CD4-positive, CD25-positive, alpha-beta regulatory T cell (primary cell): ENCODE results near the gene KNTC1. TPM values are rescaled to one million over a fixed set of nuclear protein-coding genes. Genes with fewer than 3 reads are reported as not detected.
"Not testable (repeated sequence)": the region's sequence is repeated elsewhere in the genome, so short reads cannot be mapped to it uniquely, and the experiment has no call there.

Experiments
- ATAC-seq, 2 donors: fragments of 150-1000 bp; cut with Tn5 transposase; one replicate each; pipeline ENCODE4 v1.10.0; 2021; ENCODE audit warnings: low read depth in 2 of 2, moderate number of reproducible peaks in 2 of 2, moderate library complexity in 1 of 2
- DNase-seq, 3 donors: peaks; one replicate each; pipeline versions ENCODE4 v3.0.0 to v3.0.0-alpha.2; 2012 to 2022; ENCODE audit warnings: mixed read lengths in 1 of 3
- H3K27ac ChIP-seq: one replicate; pipeline ENCODE4 v1.7.0; 2013; ENCODE audit warnings: mild to moderate bottlenecking, low read length; ENCODE audit not compliant: insufficient read depth, poor library complexity, severe bottlenecking
- H3K27me3 ChIP-seq: one replicate; pipeline ENCODE4 v1.7.0; 2013; ENCODE audit warnings: low read length; ENCODE audit not compliant: control insufficient read depth, insufficient read depth
- H3K36me3 ChIP-seq: one replicate; pipeline ENCODE4 v1.7.0; 2013; ENCODE audit warnings: mild to moderate bottlenecking, low read length, moderate library complexity; ENCODE audit not compliant: control insufficient read depth, insufficient read depth
- H3K4me1 ChIP-seq: 2 replicates; pipeline ENCODE4 v1.7.0; 2013; ENCODE audit warnings: mild to moderate bottlenecking, low read length; ENCODE audit not compliant: insufficient read depth, control insufficient read depth, poor library complexity, severe bottlenecking
- H3K4me3 ChIP-seq: one replicate; pipeline ENCODE4 v1.7.0; 2013; ENCODE audit warnings: low read depth, mild to moderate bottlenecking, low read length, moderate library complexity
- H3K9me3 ChIP-seq, 2 experiments: 1 replicate in 1 of 2; 2 replicates in 1 of 2; pipeline ENCODE4 v1.7.0; 2013; ENCODE audit warnings: low read length in 2 of 2, mild to moderate bottlenecking in 1 of 2, moderate library complexity in 1 of 2; ENCODE audit not compliant: control insufficient read depth in 2 of 2
- H3K27ac Mint-ChIP-seq, 3 donors: one replicate each; pipeline ENCODE4 v1.8.0; 2020 to 2022; ENCODE audit warnings: mild to moderate bottlenecking in 3 of 3, mixed read lengths in 3 of 3, moderate library complexity in 2 of 3
- H3K27me3 Mint-ChIP-seq: one replicate; pipeline ENCODE4 v1.8.0; 2022; ENCODE audit warnings: mild to moderate bottlenecking, mixed read lengths
- H3K36me3 Mint-ChIP-seq: one replicate; pipeline ENCODE4 v1.8.0; 2020; ENCODE audit warnings: mixed read lengths
- H3K4me1 Mint-ChIP-seq, 4 donors: one replicate each; pipeline ENCODE4 v1.8.0; 2020 to 2022; ENCODE audit warnings: mixed read lengths in 4 of 4, mild to moderate bottlenecking in 1 of 4
- H3K4me3 Mint-ChIP-seq, 4 donors: one replicate each; pipeline ENCODE4 v1.8.0; 2020 to 2022; ENCODE audit warnings: mild to moderate bottlenecking in 4 of 4, mixed read lengths in 4 of 4, moderate library complexity in 3 of 4
- H3K9me3 Mint-ChIP-seq, 7 donors: one replicate each; pipeline ENCODE4 v1.8.0; 2020 to 2022; ENCODE audit warnings: mixed read lengths in 7 of 7, mild to moderate bottlenecking in 3 of 7, moderate library complexity in 2 of 7
- polyA plus RNA-seq, 4 donors: library from polyadenylated mRNA; unstranded; fragments of 300-500 nt; fragmentation: Illumina TruSeq; gene quantifications; one replicate each; pipeline ENCODE4 v1.2.3, GENCODE V29; 2021
- total RNA-seq: library from RNA; stranded (reverse); gene quantifications from one replicate; pipeline ENCODE4 v1.2.3, GENCODE V29; 2022

The KNTC1 gene, protein sequence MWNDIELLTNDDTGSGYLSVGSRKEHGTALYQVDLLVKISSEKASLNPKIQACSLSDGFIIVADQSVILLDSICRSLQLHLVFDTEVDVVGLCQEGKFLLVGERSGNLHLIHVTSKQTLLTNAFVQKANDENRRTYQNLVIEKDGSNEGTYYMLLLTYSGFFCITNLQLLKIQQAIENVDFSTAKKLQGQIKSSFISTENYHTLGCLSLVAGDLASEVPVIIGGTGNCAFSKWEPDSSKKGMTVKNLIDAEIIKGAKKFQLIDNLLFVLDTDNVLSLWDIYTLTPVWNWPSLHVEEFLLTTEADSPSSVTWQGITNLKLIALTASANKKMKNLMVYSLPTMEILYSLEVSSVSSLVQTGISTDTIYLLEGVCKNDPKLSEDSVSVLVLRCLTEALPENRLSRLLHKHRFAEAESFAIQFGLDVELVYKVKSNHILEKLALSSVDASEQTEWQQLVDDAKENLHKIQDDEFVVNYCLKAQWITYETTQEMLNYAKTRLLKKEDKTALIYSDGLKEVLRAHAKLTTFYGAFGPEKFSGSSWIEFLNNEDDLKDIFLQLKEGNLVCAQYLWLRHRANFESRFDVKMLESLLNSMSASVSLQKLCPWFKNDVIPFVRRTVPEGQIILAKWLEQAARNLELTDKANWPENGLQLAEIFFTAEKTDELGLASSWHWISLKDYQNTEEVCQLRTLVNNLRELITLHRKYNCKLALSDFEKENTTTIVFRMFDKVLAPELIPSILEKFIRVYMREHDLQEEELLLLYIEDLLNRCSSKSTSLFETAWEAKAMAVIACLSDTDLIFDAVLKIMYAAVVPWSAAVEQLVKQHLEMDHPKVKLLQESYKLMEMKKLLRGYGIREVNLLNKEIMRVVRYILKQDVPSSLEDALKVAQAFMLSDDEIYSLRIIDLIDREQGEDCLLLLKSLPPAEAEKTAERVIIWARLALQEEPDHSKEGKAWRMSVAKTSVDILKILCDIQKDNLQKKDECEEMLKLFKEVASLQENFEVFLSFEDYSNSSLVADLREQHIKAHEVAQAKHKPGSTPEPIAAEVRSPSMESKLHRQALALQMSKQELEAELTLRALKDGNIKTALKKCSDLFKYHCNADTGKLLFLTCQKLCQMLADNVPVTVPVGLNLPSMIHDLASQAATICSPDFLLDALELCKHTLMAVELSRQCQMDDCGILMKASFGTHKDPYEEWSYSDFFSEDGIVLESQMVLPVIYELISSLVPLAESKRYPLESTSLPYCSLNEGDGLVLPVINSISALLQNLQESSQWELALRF (N-terminal part only)
- total RNA-seq = 27.8 TPM
- polyA plus RNA-seq = 1 to 10 TPM; 2.1 to 8.0 (median 3.3) TPM

DNA sequence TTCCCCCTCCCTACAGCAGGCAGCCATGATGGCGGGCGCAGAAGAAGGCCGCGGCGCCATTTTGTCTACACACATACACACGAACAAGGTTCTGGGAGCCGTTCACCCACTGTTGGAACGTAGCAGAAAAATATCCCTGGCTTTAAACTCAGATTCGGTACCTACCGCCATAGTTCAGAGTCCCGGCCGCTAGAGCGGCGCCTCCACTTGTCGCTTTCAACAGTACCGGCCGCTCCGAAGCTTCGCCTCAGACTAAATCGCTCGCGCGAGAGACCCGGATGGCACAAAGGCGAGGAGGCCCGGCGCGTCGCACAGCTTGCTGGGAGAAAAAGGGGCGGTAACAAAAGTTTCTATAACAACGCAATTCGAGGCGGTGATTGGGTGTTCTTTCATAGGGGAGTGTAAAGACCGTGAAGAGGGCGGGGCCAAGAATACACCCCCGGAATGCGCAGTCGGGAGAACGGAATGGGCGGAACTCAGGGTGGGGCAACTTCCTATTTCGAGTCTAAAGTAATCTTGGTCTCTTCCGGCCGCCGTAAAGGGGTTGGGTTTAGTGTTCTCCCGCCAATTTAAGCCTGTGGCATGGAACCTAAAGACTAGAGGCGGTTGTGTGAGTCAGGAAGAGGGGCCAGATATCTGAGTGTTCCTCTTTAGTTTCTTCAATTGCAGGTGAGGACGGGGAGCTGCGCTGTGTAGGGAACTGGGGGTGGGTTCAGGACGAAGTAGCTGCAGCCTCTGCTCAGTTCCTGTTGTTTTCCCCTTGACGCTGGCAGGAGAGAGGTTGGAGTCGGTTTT lies at the start of gene KNTC1, which contains the start of gene RSRC2:
Gene KNTC1 (plus strand): TSS at position 567 of the 795 bp plus-strand sequence. CDS start 2,815 bp downstream, outside the sequence.
Gene RSRC2 (minus strand): TSS at position 254 of the 795 bp plus-strand sequence. CDS start 83 bp downstream, at position 171.
- Histone ChIP-seq H3K4me1 (peaks cover 48% of the 10 kb centered on the region), H3K4me3 (peak within 1 kb of the TSS; percentile 100), H3K27ac (peak within 1 kb of the TSS; percentile 99), H3K27me3 (no peaks in the 10 kb centered on the region), H3K9me3 (no peaks in the 10 kb centered on the region), H3K36me3 (peaks cover 18% of the 10 kb centered on the region)
- Mint-ChIP-seq H3K4me1 (peaks cover 11 to 35% (median 27%) of the 10 kb centered on the region in 4 donors), H3K27me3 (no peaks in the 10 kb centered on the region), H3K4me3 (no peak within 1 kb of the TSS), H3K9me3 (no peaks in the 10 kb centered on the region), H3K36me3 (peaks cover 19% of the 10 kb centered on the region), H3K27ac (no peak within 1 kb of the TSS)
- ATAC-seq (peak; percentile 88 to 92), DNase-seq (peak; percentile 98 to 100 (median 99))

DNA sequence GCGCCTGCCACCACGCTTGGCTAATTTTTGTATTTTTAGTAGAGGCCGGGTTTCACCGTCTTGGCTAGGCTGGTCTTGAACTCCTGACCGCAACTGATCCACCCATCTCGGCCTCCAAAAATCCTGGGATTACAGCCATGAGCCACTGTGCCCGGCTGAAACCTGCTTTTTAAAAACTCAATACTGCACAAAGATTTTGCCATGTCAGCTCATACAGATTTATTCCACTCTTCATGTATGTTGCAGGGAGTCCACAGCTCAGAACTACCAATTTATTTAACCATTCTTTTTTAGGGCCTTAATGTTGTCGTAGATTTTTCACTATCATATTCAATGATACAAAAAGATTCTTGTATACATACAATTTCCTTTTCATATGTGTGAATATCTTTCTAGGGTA lies 46.3 kb upstream of the KNTC1 start:
- no peak for DNase-seq
- Histone ChIP-seq H3K4me1 (no peaks in the 10 kb centered on the region), H3K4me3 (no peak overlapping the region), H3K27ac (no peak overlapping the region), H3K36me3 (peaks cover 85% of the 10 kb centered on the region), H3K9me3 (no peaks in the 10 kb centered on the region), H3K27me3 (no peaks in the 10 kb centered on the region)
- no peaks in the 10 kb centered on the region for H3K9me3 Mint-ChIP-seq
- H3K27me3 Mint-ChIP-seq = no peaks in the 10 kb centered on the region
- peaks cover 59% of the 10 kb centered on the region for H3K36me3 Mint-ChIP-seq
- H3K4me1 Mint-ChIP-seq = peaks cover 6 to 12% (median 8%) of the 10 kb centered on the region in 4 donors
- no peak overlapping the region for H3K4me3 Mint-ChIP-seq
- ATAC-seq = no peak
- H3K27ac Mint-ChIP-seq = peak overlapping the region in 1 of 3 donors; percentile 8

DNA sequence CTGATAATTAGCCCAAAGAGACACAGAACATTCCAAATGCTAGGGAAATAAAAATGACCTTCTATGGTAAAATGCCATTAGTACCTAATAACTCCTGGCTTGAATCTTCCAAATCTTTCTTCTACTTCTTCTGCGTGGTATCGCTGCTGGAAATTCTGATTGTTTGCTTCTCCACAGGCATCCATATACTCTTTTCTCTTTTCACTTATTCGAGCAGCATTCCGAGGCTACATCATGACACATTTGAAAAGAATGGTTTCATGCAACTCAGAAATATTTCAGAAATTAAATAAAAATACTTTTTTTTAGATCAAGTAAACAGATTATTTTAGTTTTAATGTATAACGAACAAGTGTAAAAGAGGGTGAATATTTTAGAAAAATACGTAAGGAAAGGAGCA lies 45.2 kb upstream of the KNTC1 start:
- no peaks in the 10 kb centered on the region for H3K27me3 Mint-ChIP-seq
- no peaks in the 10 kb centered on the region for H3K4me1 ChIP-seq
- peaks cover 52% of the 10 kb centered on the region for H3K36me3 Mint-ChIP-seq
- H3K36me3 ChIP-seq = peaks cover 79% of the 10 kb centered on the region
- no peak overlapping the region for H3K27ac ChIP-seq
- no peak for DNase-seq
- ATAC-seq = no peak
- H3K4me3 ChIP-seq = no peak overlapping the region
- H3K4me1 Mint-ChIP-seq = peaks cover 5 to 10% (median 7%) of the 10 kb centered on the region in 4 donors
- no peaks in the 10 kb centered on the region for H3K9me3 ChIP-seq
- no peak overlapping the region for H3K27ac Mint-ChIP-seq
- no peaks in the 10 kb centered on the region for H3K9me3 Mint-ChIP-seq
- no peaks in the 10 kb centered on the region for H3K27me3 ChIP-seq
- no peak overlapping the region for H3K4me3 Mint-ChIP-seq

DNA sequence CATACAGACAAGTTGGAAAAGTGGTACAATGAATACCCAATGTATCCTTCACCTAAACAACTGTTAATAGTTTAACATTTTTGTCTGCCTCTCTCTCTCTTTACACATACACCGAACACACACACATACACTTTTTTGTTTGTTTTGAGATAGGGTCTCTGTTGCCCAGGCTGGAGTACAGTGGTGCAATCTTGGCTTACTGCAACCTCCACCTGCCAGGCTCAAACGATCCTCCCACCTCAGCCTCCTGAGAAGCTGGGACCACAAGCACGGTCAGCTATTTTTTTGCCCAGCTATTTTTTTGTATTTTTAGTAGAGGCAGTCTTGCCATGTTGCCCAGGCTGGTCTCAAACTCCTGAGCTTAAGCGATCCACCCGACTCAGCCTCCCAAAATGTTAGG lies 43.1 kb upstream of the KNTC1 start:
- Mint-ChIP-seq H3K27ac (peak overlapping the region in 1 of 3 donors; percentile 45), H3K4me3 (no peak overlapping the region), H3K36me3 (peaks cover 48% of the 10 kb centered on the region), H3K9me3 (no peaks in the 10 kb centered on the region), H3K27me3 (no peaks in the 10 kb centered on the region), H3K4me1 (peaks cover 5 to 7% (median 6%) of the 10 kb centered on the region in 4 donors)
- DNase-seq = no peak
- ATAC-seq = no peak
- no peaks in the 10 kb centered on the region for H3K27me3 ChIP-seq
- no peaks in the 10 kb centered on the region for H3K9me3 ChIP-seq
- no peak overlapping the region for H3K4me3 ChIP-seq
- no peaks in the 10 kb centered on the region for H3K4me1 ChIP-seq
- H3K27ac ChIP-seq = no peak overlapping the region
- peaks cover 83% of the 10 kb centered on the region for H3K36me3 ChIP-seq

DNA sequence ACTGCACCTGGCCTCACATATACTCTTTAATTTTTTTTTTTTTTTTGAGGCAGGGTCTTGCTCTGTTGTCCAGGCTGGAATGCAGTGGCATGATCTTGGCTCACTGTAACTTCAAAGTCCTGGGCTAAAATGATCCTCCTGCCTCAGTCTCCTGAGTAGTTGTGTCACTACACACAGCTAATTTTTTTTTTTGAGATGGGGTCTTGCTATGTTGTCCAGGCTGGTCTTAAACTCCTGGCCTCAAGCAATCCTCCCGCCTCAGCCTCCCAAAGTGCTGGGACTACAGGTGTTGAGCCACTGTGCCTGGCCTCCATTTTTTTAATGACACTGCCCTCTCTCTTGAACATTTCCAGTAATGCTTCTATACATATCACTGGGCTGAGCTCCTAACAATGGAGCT lies 42.7 kb upstream of the KNTC1 start:
- not testable (repeated sequence) for H3K4me3 Mint-ChIP-seq, ATAC-seq, H3K27me3 ChIP-seq, H3K27ac ChIP-seq, H3K9me3 ChIP-seq, H3K4me3 ChIP-seq, H3K27me3 Mint-ChIP-seq, H3K9me3 Mint-ChIP-seq, H3K4me1 ChIP-seq, H3K4me1 Mint-ChIP-seq, DNase-seq
- Mint-ChIP-seq H3K36me3 (peaks cover 52% of the 10 kb centered on the region), H3K27ac (peak overlapping the region in 1 of 3 donors; percentile 6)
- H3K36me3 ChIP-seq = peaks cover 83% of the 10 kb centered on the region

DNA sequence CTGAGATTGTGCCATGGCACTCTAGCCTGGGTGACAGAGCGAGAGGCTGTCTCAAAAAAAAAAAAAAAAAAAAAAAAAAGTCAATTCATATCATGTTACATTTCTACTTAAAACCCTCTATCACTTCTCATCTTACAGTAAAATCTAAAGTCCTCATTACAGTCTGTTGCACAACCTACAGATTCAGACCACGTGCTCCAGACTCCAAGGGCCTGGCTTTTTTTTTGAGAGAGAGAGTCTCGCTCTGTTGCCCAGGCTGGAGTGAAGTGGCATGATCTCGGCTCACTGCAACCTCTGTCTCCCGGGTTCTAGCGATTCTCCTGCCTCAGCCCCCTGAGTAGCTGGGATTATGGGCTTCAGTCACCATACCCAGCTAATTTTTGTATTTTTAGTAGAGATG lies 40.7 kb upstream of the KNTC1 start:
- not testable (repeated sequence) for H3K4me3 ChIP-seq, H3K9me3 ChIP-seq, H3K4me3 Mint-ChIP-seq, DNase-seq, H3K4me1 ChIP-seq, ATAC-seq, H3K27me3 ChIP-seq, H3K27ac ChIP-seq, H3K27me3 Mint-ChIP-seq, H3K9me3 Mint-ChIP-seq
- H3K27ac Mint-ChIP-seq = peak overlapping the region in 1 of 3 donors; percentile 60
- peaks cover 5 to 12% (median 10%) of the 10 kb centered on the region in 4 donors for H3K4me1 Mint-ChIP-seq
- H3K36me3 Mint-ChIP-seq = peaks cover 48% of the 10 kb centered on the region
- H3K36me3 ChIP-seq = peaks cover 80% of the 10 kb centered on the region
